ENCODE measurements around the gene PGA4.
"Not testable (repeated sequence)": the region's sequence is repeated elsewhere in the genome, so short reads cannot be mapped to it uniquely, and the experiment has no call there.

The PGA4 gene

DNA sequence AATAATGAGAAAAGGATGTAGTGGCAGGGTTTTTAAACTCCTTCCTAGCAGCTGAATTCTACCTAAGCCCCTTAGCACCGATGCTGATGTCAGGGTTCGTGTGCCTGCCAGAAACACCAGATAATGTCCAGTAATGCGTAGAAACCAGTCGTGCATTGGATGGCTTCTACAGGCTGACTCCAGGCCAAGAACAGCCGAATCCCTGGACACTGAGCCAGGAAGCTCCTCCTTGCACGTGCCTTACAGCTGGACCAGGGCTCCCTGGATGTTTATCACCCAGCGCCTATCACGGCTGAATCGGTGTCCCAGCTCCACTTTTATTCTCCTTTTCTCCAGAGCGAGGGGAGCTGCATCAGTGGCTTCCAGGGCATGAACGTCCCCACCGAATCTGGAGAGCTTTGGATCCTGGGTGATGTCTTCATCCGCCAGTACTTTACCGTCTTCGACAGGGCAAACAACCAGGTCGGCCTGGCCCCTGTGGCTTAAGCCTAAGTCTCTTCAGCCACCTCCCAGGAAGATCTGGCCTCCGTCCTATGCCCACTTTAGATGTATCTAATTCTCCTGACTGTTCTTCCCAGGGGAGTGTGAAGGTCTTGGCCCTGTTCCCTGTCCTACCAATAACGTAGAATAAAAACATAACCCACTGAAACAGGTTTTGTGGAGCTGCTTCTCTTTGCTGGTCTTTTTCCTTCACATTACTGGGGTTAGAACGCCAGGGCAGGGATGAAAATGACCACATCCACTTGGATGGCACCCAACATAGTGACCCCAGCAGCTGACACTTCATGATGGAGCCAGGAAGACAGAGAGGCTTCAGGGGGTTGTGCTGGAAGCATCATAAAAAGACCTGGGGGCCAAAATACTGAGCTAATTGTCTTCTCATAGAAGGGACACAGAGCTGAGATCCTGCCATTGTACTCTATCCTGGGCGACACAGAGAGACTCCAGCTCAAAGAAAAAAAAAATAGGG lies 28.9 kb downstream of the PGA4 start:
- not testable (repeated sequence) for H3K27ac ChIP-seq; H3K4me3 ChIP-seq; H3K27me3 ChIP-seq; H3K9ac ChIP-seq; H3K9me3 ChIP-seq (replicated peaks in 1 of 11)
- peaks cover 21 to 47% (median 39%) of the 10 kb centered on the region in 10 experiments for H3K4me1 ChIP-seq
- H3K36me3 ChIP-seq: peaks cover 0 to 21% (median 2%) of the 10 kb centered on the region in 11 experiments; a peak in 10 of 22 replicates
- peak overlapping the region in 3 of 11 experiments; percentile 8 to 72 (median 61); a peak in 6 of 22 replicates for H3K4me2 ChIP-seq
- H4K20me1 ChIP-seq: peaks cover 0 to 23% (median 6%) of the 10 kb centered on the region in 11 experiments; a peak in 8 of 22 replicates

- H3K9me3 ChIP-seq (replicated peaks in 1 of 11); H3K4me3 ChIP-seq; H3K27ac ChIP-seq; H3K9ac ChIP-seq; H3K27me3 ChIP-seq: not testable (repeated sequence)
- Histone ChIP-seq H3K4me1 (peaks cover 33 to 60% (median 48%) of the 10 kb centered on the region in 10 experiments), H3K36me3 (peaks cover 0 to 33% (median 14%) of the 10 kb centered on the region in 11 experiments; a peak in 16 of 22 replicates), H3K4me2 (peak overlapping the region in 3 of 11 experiments; percentile 8 to 72 (median 61); a peak in 6 of 22 replicates), H4K20me1 (peaks cover 0 to 35% (median 19%) of the 10 kb centered on the region in 11 experiments; a peak in 9 of 22 replicates)
Observed at GRCh38 chr11:61252332-61252731, 30.2 kb downstream of the PGA4 start.

DNA sequence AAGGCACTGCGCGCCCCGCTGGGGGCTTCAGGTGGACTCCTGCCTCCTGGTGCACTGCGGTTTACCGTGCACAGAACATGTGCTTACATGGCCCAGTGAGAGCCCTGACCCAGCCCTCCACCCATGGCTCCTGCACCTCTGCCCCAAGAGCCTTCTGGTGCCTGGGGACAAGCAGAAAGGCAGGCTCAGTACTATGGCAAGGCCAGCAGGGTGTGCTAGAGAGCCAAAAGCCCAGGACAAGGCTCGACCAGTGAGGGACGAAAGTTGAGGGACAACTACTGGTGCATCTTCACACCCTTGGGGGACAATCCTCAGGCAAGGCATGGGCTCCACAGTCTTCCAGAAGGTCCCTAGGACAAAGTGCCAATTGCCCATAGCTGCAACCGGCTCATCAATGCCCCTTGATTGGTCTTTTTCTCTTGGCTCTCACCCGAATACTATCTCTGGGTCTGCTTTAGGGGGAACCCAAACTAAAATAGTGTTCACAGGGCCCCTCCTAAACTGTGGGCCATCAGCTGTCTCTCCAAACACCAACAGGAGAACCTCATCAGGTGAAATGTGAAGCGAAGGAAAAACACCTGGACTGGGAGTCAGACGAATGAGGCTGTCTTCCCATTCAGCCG lies 32.4 kb downstream of the PGA4 start:
- H3K36me3 ChIP-seq: peaks cover 16 to 55% (median 36%) of the 10 kb centered on the region in 11 experiments
- peaks cover 33 to 61% (median 48%) of the 10 kb centered on the region in 10 experiments for H3K4me1 ChIP-seq
- no peaks in the 10 kb centered on the region for H3K27me3 ChIP-seq
- peak overlapping the region; percentile 29 to 70 (median 44); a peak in 19 of 22 replicates for H3K4me2 ChIP-seq
- peaks cover 0 to 46% (median 26%) of the 10 kb centered on the region in 11 experiments; a peak in 12 of 22 replicates for H4K20me1 ChIP-seq
- H3K9ac ChIP-seq: no peak overlapping the region
- no peaks in the 10 kb centered on the region for H3K9me3 ChIP-seq (replicated peaks in 1 of 11)
- no peak overlapping the region; a peak in 2 of 22 replicates for H3K27ac ChIP-seq
- no peak overlapping the region for H3K4me3 ChIP-seq
- no peak for TF ChIP-seq Cebpa-rat (IDR thresholded peaks at IDR 0.05)

GRCh38 chr11:61256710-61257482 lies 34.7 kb downstream of the PGA4 start:
- peak overlapping the region in 6 of 11 experiments; percentile 6 to 70 (median 43); a peak in 11 of 22 replicates for H3K4me2 ChIP-seq
- H4K20me1 ChIP-seq: peaks cover 0 to 46% (median 26%) of the 10 kb centered on the region in 11 experiments; a peak in 12 of 22 replicates
- peaks cover 18 to 79% (median 58%) of the 10 kb centered on the region in 11 experiments for H3K36me3 ChIP-seq
- no peaks in the 10 kb centered on the region for H3K9me3 ChIP-seq (replicated peaks in 1 of 11)
- H3K4me1 ChIP-seq: peaks cover 29 to 54% (median 37%) of the 10 kb centered on the region in 10 experiments
- no peak for TF ChIP-seq Cebpa-rat (IDR thresholded peaks at IDR 0.05)
- H3K9ac ChIP-seq: no peak overlapping the region
- H3K27me3 ChIP-seq: no peaks in the 10 kb centered on the region
- H3K27ac ChIP-seq: peak overlapping the region in 7 of 11 experiments; percentile 3 to 46 (median 27); a peak in 9 of 22 replicates
- H3K4me3 ChIP-seq: no peak overlapping the region

DNA sequence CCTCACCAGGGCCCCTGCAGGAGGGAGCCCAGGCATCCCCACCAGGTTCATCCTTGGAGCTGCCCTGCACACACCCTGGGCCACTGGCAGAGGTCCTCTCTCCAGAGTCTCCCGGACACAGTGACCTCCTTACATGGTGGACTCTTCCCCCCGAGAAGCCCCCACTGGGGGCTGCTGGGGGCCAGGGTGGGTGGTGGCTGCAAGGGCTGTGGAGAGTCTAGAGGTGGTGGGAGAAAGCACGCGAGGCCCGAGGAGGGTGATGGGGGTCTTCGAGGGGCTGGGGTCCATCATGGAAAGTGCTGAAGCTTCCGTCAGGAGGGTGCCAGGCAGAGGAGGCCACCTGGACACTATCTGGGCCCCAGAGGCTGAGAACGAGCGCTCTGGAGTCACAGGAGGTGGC lies 36.4 kb downstream of the PGA4 start:
- no peak overlapping the region for H3K9ac ChIP-seq
- peaks cover 23 to 90% (median 75%) of the 10 kb centered on the region in 11 experiments for H3K36me3 ChIP-seq
- peaks cover 0 to 46% (median 26%) of the 10 kb centered on the region in 11 experiments; a peak in 12 of 22 replicates for H4K20me1 ChIP-seq
- no peak overlapping the region for H3K4me3 ChIP-seq
- H3K27ac ChIP-seq: no peak overlapping the region
- H3K9me3 ChIP-seq (replicated peaks in 1 of 11): no peaks in the 10 kb centered on the region
- TF ChIP-seq Cebpa-rat (IDR thresholded peaks at IDR 0.05): no peak
- H3K4me2 ChIP-seq: no peak overlapping the region
- peaks cover 23 to 38% (median 28%) of the 10 kb centered on the region in 10 experiments for H3K4me1 ChIP-seq
- H3K27me3 ChIP-seq: no peaks in the 10 kb centered on the region

GRCh38 chr11:61259363-61259762 lies 37.2 kb downstream of the PGA4 start:
- Histone ChIP-seq H3K27ac (no peak overlapping the region), H3K4me2 (no peak overlapping the region)

DNA sequence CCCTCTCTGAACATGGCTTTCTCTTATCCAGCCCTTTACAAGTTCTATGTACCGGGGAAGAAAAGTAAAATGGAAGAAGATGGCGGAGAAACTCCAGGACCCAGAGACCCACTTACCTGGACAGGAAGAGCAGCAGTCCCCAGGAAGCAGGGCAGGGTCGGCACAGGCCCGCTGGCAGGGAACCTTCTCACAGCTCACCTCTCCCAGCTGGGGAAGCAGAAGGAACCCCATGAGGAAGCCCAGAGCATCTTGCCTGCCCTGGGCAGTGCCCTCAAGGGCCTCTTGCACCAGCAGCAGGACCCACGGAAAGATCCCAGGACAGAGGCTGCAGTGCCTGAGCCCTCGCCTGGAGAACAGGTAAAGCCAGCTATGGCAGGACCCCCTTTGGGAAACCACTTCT lies 42.2 kb downstream of the PGA4 start:
- no peaks in the 10 kb centered on the region for H3K27me3 ChIP-seq
- no peak for TF ChIP-seq Cebpa-rat (IDR thresholded peaks at IDR 0.05)
- peaks cover 0 to 18% (median 0%) of the 10 kb centered on the region in 10 experiments; a peak in 8 of 20 replicates for H3K4me1 ChIP-seq
- H4K20me1 ChIP-seq: peaks cover 0 to 8% (median 0%) of the 10 kb centered on the region in 11 experiments; a peak in 6 of 22 replicates
- no peak overlapping the region for H3K4me3 ChIP-seq
- H3K4me2 ChIP-seq: no peak overlapping the region
- H3K27ac ChIP-seq: no peak overlapping the region
- H3K9me3 ChIP-seq (replicated peaks in 1 of 11): no peaks in the 10 kb centered on the region
- peaks cover 28 to 100% (median 96%) of the 10 kb centered on the region in 11 experiments for H3K36me3 ChIP-seq
- no peak overlapping the region for H3K9ac ChIP-seq

More at GRCh38 chr11:61259363-61259762, 37.2 kb downstream of the PGA4 start:
- Histone ChIP-seq H3K36me3 (peaks cover 25 to 91% (median 82%) of the 10 kb centered on the region in 11 experiments), H3K9me3 (replicated peaks in 1 of 11) (no peaks in the 10 kb centered on the region), H3K27me3 (no peaks in the 10 kb centered on the region), H4K20me1 (peaks cover 0 to 44% (median 24%) of the 10 kb centered on the region in 11 experiments; a peak in 12 of 22 replicates), H3K9ac (no peak overlapping the region), H3K4me1 (peaks cover 20 to 30% (median 27%) of the 10 kb centered on the region in 10 experiments), H3K4me3 (no peak overlapping the region)
- TF ChIP-seq Cebpa-rat (IDR thresholded peaks at IDR 0.05): no peak

GRCh38 chr11:61264795-61265194 lies 42.6 kb downstream of the PGA4 start:
- Histone ChIP-seq H3K4me2 (no peak overlapping the region), H3K27ac (no peak overlapping the region), H3K9me3 (replicated peaks in 1 of 11) (no peaks in the 10 kb centered on the region), H3K4me1 (peaks cover 0 to 18% (median 0%) of the 10 kb centered on the region in 10 experiments; a peak in 8 of 20 replicates), H3K4me3 (no peak overlapping the region), H3K9ac (no peak overlapping the region), H3K36me3 (peaks cover 24 to 100% (median 96%) of the 10 kb centered on the region in 11 experiments; a peak in 21 of 22 replicates), H3K27me3 (no peaks in the 10 kb centered on the region), H4K20me1 (peaks cover 0 to 11% (median 0%) of the 10 kb centered on the region in 11 experiments; a peak in 5 of 22 replicates)
- no peak for TF ChIP-seq Cebpa-rat (IDR thresholded peaks at IDR 0.05)
